NT2/D1 (cell line): ENCODE results near the gene STX7.

ENCODE experiments used
- YY1 ChIP-seq: IDR thresholded peaks from 2 replicates; pipeline ENCODE4 v1.6.1; 2011; ENCODE audit not compliant: insufficient read length, insufficient read depth
- ZNF274 ChIP-seq: IDR thresholded peaks from 2 replicates; pipeline ENCODE4 v1.6.1; 2011; ENCODE audit warnings: mild to moderate bottlenecking, low read depth, low read length

DNA sequence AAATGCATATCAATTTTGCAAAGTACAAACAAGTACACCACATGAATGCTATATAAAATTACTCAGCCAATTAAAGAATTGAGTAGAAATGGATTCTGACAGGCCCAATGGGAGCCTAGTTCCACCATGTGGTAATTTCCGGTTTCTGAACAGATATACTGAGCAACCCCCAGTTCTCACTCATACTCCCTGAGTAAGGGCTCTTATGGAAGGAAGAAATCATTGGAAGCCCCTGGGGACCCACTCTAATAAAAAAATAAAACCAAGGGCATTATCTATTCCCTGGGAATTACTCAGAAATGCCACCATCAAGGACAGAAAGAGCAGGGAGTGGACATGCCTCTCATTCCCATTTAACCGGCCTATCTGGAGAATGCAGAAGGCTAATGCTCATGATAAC lies 34.6 kb downstream of the STX7 start:
- TF ChIP-seq YY1: no peak
- TF ChIP-seq ZNF274: no peak
